Uterus (tissue), 2 donors: ENCODE measurements around the gene RALA.

ENCODE experiments used
- POLR2A ChIP-seq, 2 donors: fragments of 450-650 bp; IDR thresholded peaks; one replicate each; pipeline ENCODE4 v1.6.1; 2016; ENCODE audit warnings: antibody characterized with exemption in 2 of 2, mild to moderate bottlenecking in 1 of 2, moderate library complexity in 1 of 2
- TF ChIP-seq, protein P1 (sequence below), 4 experiments: fragments of 200-600 bp in 2 of 4; fragments of 450-650 bp in 2 of 4; sonication (generic) in 2 of 4; IDR thresholded peaks; one replicate each; pipeline ENCODE4 v1.5.1; 2016 to 2019; ENCODE audit warnings: antibody characterized with exemption in 4 of 4, mild to moderate bottlenecking in 2 of 4, moderate library complexity in 1 of 4

DNA sequence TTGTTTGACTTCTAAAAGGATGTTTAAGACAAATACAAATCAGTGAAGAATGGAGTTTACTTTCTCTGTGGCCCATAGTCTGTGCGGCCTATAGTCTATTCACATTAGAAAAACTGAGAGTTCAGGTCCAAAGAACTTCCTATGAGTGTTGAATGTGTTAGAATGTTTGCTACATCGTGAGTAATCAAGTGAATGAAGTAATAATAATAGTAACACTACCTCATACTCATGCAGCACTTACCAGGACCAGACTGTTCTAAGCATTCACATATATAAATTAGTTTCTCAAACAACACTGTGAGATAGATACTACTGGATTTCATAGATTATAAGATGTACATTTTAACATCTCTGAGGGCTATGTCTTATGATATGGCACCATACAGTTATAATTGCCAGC, 70.4 kb downstream of the RALA start:
- TF ChIP-seq, protein P1, sequence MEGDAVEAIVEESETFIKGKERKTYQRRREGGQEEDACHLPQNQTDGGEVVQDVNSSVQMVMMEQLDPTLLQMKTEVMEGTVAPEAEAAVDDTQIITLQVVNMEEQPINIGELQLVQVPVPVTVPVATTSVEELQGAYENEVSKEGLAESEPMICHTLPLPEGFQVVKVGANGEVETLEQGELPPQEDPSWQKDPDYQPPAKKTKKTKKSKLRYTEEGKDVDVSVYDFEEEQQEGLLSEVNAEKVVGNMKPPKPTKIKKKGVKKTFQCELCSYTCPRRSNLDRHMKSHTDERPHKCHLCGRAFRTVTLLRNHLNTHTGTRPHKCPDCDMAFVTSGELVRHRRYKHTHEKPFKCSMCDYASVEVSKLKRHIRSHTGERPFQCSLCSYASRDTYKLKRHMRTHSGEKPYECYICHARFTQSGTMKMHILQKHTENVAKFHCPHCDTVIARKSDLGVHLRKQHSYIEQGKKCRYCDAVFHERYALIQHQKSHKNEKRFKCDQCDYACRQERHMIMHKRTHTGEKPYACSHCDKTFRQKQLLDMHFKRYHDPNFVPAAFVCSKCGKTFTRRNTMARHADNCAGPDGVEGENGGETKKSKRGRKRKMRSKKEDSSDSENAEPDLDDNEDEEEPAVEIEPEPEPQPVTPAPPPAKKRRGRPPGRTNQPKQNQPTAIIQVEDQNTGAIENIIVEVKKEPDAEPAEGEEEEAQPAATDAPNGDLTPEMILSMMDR (IDR thresholded peaks at IDR 0.05): no peak
- no peak for TF ChIP-seq POLR2A (IDR thresholded peaks at IDR 0.05)
